Panc1 (cell line): ENCODE results near the gene RASGEF1C. TPM values are rescaled to one million over a fixed set of nuclear protein-coding genes. Genes with fewer than 3 reads are reported as not detected.

ENCODE experiments used
- ATAC-seq: fragments of 200-7000 bp; cut with Tn5 transposase; 2 replicates; pipeline ENCODE4 v1.9.1; 2020; ENCODE audit warnings: mild to moderate bottlenecking, moderate library complexity
- BruUV-seq: library from RNA; stranded (reverse); fragments of 400-500 nt; replicated peaks from 2 replicates; lab custom pipeline; 2021; lab: Mats Ljungman, UMichigan
- CTCF ChIA-PET: fragments of 300-600 bp; sonication (Branson Sonifier 250); formaldehyde crosslinking; loops from one replicate; lab custom pipeline; 2022; ENCODE audit warnings: antibody characterized with exemption; lab: Charles Lee
- POLR2A ChIA-PET: fragments of 300-600 bp; sonication (Branson Sonifier 250); formaldehyde crosslinking; loops from one replicate; lab custom pipeline; 2022; ENCODE audit warnings: antibody characterized with exemption; lab: Charles Lee
- DNase-seq: peaks from one replicate; pipeline ENCODE4 v3.0.0-alpha.2; 2010; ENCODE audit warnings: low read depth, low spot score
- H3K27ac ChIP-seq: 2 replicates; pipeline ENCODE4 v1.5.1; 2011; ENCODE audit warnings: mild to moderate bottlenecking, low read length, inconsistent platforms
- H3K27me3 ChIP-seq: fragments of 200-500 bp; sonication (Bioruptor generic); 2 replicates; pipeline ENCODE4 v1.6.0; 2014; ENCODE audit warnings: low read length, inconsistent platforms; ENCODE audit not compliant: control insufficient read depth, insufficient read depth
- H3K36me3 ChIP-seq: fragments of 200-500 bp; sonication (Bioruptor generic); 2 replicates; pipeline ENCODE4 v1.5.1; 2014; ENCODE audit warnings: inconsistent platforms, mild to moderate bottlenecking, low read length, moderate library complexity; ENCODE audit not compliant: control insufficient read depth, insufficient read depth
- H3K4me1 ChIP-seq: 2 replicates; pipeline ENCODE4 v1.5.1; 2011; ENCODE audit warnings: inconsistent platforms, mild to moderate bottlenecking, low read length, moderate library complexity; ENCODE audit not compliant: control insufficient read depth, insufficient read depth
- H3K4me3 ChIP-seq, 2 experiments: 2 replicates each; pipeline ENCODE4 v1.5.1; 2011 to 2012; ENCODE audit warnings: low read depth in 2 of 2, low read length in 2 of 2, mild to moderate bottlenecking in 2 of 2, inconsistent platforms in 1 of 2, moderate library complexity in 1 of 2
- H3K9me3 ChIP-seq: fragments of 200-500 bp; sonication (Bioruptor generic); 2 replicates; pipeline ENCODE4 v1.5.1; 2014; ENCODE audit warnings: low read depth, mild to moderate bottlenecking, inconsistent platforms, low read length, moderate library complexity; ENCODE audit not compliant: control insufficient read depth, insufficient read depth
- CTCF ChIP-seq: fragments of 450-650 bp; IDR thresholded peaks from 2 replicates; pipeline ENCODE4 v1.5.1; 2017; ENCODE audit warnings: mild to moderate bottlenecking
- POLR2AphosphoS5 ChIP-seq: IDR thresholded peaks from 2 replicates; pipeline ENCODE4 v1.6.1; 2012; ENCODE audit warnings: mild to moderate bottlenecking, low read depth, low read length, moderate library complexity
- REST ChIP-seq, 2 experiments: IDR thresholded peaks; 2 replicates each; pipeline ENCODE4 v1.6.1; 2011 to 2012; ENCODE audit warnings: low read depth in 2 of 2, control low read depth in 1 of 2, low read length in 1 of 2, mild to moderate bottlenecking in 1 of 2, moderate library complexity in 1 of 2; ENCODE audit not compliant: insufficient read depth in 1 of 2
- SIN3A ChIP-seq: IDR thresholded peaks from 2 replicates; pipeline ENCODE4 v1.6.1; 2012; ENCODE audit warnings: low read depth, mild to moderate bottlenecking, low read length, moderate library complexity, borderline replicate concordance; ENCODE audit not compliant: insufficient read depth
- TCF7L2 ChIP-seq: IDR thresholded peaks from 2 replicates; pipeline ENCODE4 v1.6.1; 2011; ENCODE audit warnings: mild to moderate bottlenecking, low read depth, low read length, inconsistent platforms
- in situ Hi-C: cut with HindIII; loops from 2 replicates; pipeline ENCODE4 v1.10.0; 2016; ENCODE audit warnings: low sequenced_read_pairs, low pct_unique_long_range_greater_than_20kb
- intact Hi-C: fragments of 100-400 bp; cut with micrococcal nuclease; formaldehyde crosslinking; loops from one replicate; pipeline ENCODE4 v1.10.0; 2022; ENCODE audit not compliant: unreplicated experiment
- total RNA-seq: library from RNA; stranded (reverse); gene quantifications from one replicate; pipeline ENCODE4 v1.2.1, GENCODE V29; 2021; ENCODE audit not compliant: unreplicated experiment

RASGEF1C gene
- total RNA-seq, 1 experiment from 2014 or later, result 0.49 TPM

GRCh38 chr5:180130291-180130869 lies 78.6 kb downstream of the RASGEF1C start:
- no peaks in the 10 kb centered on the region for H3K36me3 ChIP-seq
- CTCF ChIA-PET, result interaction anchor here (0.6 to 0.7 kb wide), 2 partner anchors 13 to 1386 kb away, joined by 3 to 11 read pairs; no protein-coding TSS in a partner anchor
- peaks cover 7% of the 10 kb centered on the region for H3K4me1 ChIP-seq
- POLR2A ChIA-PET, result no interaction called here
- ATAC-seq, result no peak
- no peak for TF ChIP-seq CTCF
- H3K27ac ChIP-seq, result no peak overlapping the region
- peaks cover 2% of the 10 kb centered on the region for H3K27me3 ChIP-seq
- intact Hi-C loops (no loop called here), in situ Hi-C loops (no loop called here)
- no TSS peak for BruUV-seq
- DNase-seq, result no peak
- no peak overlapping the region for H3K4me3 ChIP-seq
- H3K9me3 ChIP-seq, result no peaks in the 10 kb centered on the region

- DNase-seq, result no peak
- no peak for ATAC-seq
- peaks cover 7% of the 10 kb centered on the region for H3K4me1 ChIP-seq
- no peaks in the 10 kb centered on the region for H3K9me3 ChIP-seq
- peaks cover 2% of the 10 kb centered on the region for H3K27me3 ChIP-seq
- no TSS peak for BruUV-seq
- no peaks in the 10 kb centered on the region for H3K36me3 ChIP-seq
- intact Hi-C loops, result loop anchor here (5.0 to 10.0 kb wide), 2 partner anchors 78 to 185 kb away; partner anchors contain the start of gene RASGEF1C
- ChIA-PET POLR2A (no interaction called here), CTCF (interaction anchor here (2.3 kb wide), 1 partner anchor 80 kb away, joined by 7 read pairs; the partner anchor contains the start of gene RASGEF1C)
- in situ Hi-C loops, result no loop called here
- H3K27ac ChIP-seq, result no peak overlapping the region
- H3K4me3 ChIP-seq, result no peak overlapping the region
- TF ChIP-seq CTCF, result no peak
- no peak for TF ChIP-seq REST (IDR thresholded peaks at IDR 0.05; ENCODE audit: insufficient read depth in 1 of 2, low read depth in 2 of 2, low read length in 1 of 2)
- no peak for TF ChIP-seq SIN3A
- no peak for TF ChIP-seq POLR2AphosphoS5
- TF ChIP-seq TCF7L2, result no peak
Measured at GRCh38 chr5:180129291-180130190, 79.5 kb downstream of the RASGEF1C start.
